SJCRH30 (cell line): ENCODE data around the gene GUK1. TPM values are rescaled to one million over a fixed set of nuclear protein-coding genes. Genes with fewer than 3 reads are reported as not detected.
"Not testable (repeated sequence)": the region's sequence is repeated elsewhere in the genome, so short reads cannot be mapped to it uniquely, and the experiment has no call there.

Experiments used
- DNase-seq, 2 experiments: peaks; one replicate each; pipeline ENCODE4 v3.0.0-alpha.2; 2015 to 2020
- H3K27ac ChIP-seq: fragments of 250-450 bp; sonication (Bioruptor Pico); 2 replicates; pipeline ENCODE4 v1.5.1; 2020; ENCODE audit warnings: mild to moderate bottlenecking, moderate library complexity
- H3K27me3 ChIP-seq: fragments of 250-450 bp; sonication (Bioruptor Pico); 2 replicates; pipeline ENCODE4 v1.5.1; 2020; ENCODE audit warnings: mild to moderate bottlenecking, moderate library complexity
- H3K36me3 ChIP-seq: fragments of 250-450 bp; sonication (Bioruptor Pico); 2 replicates; pipeline ENCODE4 v1.5.1; 2020; ENCODE audit warnings: mild to moderate bottlenecking, moderate library complexity
- H3K4me1 ChIP-seq: fragments of 250-450 bp; sonication (Bioruptor Pico); 2 replicates; pipeline ENCODE4 v1.5.1; 2020; ENCODE audit warnings: mild to moderate bottlenecking, moderate library complexity
- H3K4me3 ChIP-seq: fragments of 250-450 bp; sonication (Bioruptor Pico); 2 replicates; pipeline ENCODE4 v1.5.1; 2020; ENCODE audit warnings: mild to moderate bottlenecking, moderate library complexity
- H3K9me3 ChIP-seq: fragments of 250-450 bp; sonication (Bioruptor Pico); replicated peaks from 2 replicates; pipeline ENCODE4 v1.5.1; 2020; ENCODE audit warnings: mild to moderate bottlenecking, moderate library complexity
- total RNA-seq: library from RNA; depleted of rRNA; stranded (reverse); fragments of >200 nt; shearing (Covaris generic); gene quantifications from 2 replicates; pipeline ENCODE4 v1.2.3, GENCODE V29; 2014

The GUK1 gene
- total RNA-seq, 1 experiment from 2014 or later = 114 TPM

GRCh38 chr1:228163776-228164519, 23.9 kb downstream of the GUK1 start:
- Histone ChIP-seq H3K9me3 (no peaks in the 10 kb centered on the region), H3K4me3 (no peak overlapping the region), H3K4me1 (peaks cover 13% of the 10 kb centered on the region), H3K27ac (no peak overlapping the region), H3K27me3 (no peaks in the 10 kb centered on the region), H3K36me3 (no peaks in the 10 kb centered on the region)
- no peak for DNase-seq

DNA sequence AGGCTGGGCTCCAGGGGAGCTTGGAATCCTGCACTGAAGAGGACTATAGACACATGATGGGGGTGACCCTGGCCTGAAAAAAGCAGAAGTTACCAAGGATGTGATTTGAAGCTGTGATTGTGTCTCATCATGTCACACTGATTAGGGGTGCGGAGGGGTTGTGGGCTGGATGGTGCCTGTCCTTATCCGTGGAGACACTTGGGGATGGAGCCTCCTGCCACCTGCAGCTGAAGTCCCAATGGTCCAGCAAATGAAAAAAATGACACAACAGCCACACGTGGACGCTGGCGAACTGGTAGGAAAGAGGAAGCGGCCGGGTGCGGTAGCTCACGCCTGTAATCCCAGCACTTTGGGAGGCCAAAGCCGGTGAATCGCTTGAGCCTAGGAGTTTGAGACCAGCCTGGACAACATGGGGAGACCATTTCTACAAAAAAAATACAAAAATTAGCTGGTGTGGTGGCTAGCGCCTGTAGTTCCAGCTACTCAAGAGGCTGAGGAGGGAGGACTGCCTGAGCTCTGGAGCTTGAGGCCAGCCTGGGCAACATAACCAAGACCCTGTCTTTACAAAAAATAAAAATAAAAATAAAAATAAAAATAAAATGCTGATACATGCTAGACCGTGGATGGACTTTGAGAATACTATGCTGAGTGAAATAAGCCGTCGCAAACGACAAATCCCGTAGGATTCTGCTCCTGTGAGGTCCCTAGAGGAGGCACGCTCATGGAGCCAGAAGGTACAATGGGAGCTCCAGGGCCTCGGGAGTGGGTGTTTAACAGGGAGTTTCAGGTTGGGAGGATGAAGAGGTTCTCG, 24.7 kb downstream of the GUK1 start:
- Histone ChIP-seq H3K4me1 (peaks cover 13% of the 10 kb centered on the region), H3K4me3 (peak overlapping the region; percentile 92), H3K27me3 (no peaks in the 10 kb centered on the region), H3K9me3 (no peaks in the 10 kb centered on the region), H3K36me3 (no peaks in the 10 kb centered on the region), H3K27ac (peak overlapping the region; percentile 56)
- no peak for DNase-seq

GRCh38 chr1:228165372-228166169, 25.5 kb downstream of the GUK1 start, which contains the start of gene IBA57:
IBA57 (plus strand) TSS chr1:228165804; CDS start chr1:228165817, 13 bp downstream.
- Histone ChIP-seq H3K9me3 (no peaks in the 10 kb centered on the region), H3K4me3 (peak within 1 kb of the TSS; percentile 92), H3K36me3 (no peaks in the 10 kb centered on the region), H3K27me3 (no peaks in the 10 kb centered on the region), H3K27ac (peak within 1 kb of the TSS; percentile 79), H3K4me1 (peaks cover 13% of the 10 kb centered on the region)
- DNase-seq = peak; percentile 99 to 100

- DNase-seq = peak; percentile 54 to 62
- H3K27me3 ChIP-seq = no peaks in the 10 kb centered on the region
- H3K36me3 ChIP-seq = no peaks in the 10 kb centered on the region
Observed at GRCh38 chr1:228166170-228166936, 26.3 kb downstream of the GUK1 start.

DNA sequence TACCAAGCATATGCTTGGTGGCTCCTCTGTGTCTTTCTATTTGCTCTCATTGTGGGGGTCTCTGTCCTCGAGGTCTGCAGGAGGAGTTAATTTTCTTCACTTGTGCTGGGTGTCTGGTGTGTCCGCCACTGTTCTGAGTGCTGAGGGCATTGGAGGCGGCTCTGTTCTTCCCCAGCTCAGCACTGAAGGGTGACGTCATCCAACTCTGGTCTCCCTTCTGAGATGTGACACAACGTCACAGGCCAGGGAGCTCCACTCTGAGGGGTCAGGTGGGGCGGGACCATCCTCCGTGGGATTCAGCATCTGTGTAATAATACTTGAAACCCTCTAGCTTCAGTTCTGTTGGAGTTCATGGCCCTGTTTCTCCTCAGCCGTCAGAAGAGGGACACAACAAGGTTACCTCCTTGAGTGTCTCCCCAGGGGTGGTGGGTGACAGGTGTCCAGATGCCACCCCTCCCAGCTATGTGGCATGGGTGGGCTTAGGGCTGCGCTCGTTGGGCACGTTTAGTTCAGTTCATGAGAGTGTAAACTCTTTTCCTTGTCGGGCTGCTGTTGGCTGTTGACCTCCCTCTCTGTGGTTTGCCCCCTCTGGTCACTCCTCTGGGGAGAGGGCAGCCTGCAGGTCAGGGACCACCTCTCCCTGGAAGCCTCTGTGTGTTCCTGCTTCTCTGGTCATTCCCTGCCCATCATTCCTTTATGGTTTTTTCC, 28.6 kb downstream of the GUK1 start:
- Histone ChIP-seq H3K27ac (no peak overlapping the region), H3K9me3 (no peaks in the 10 kb centered on the region), H3K4me1 (peaks cover 4% of the 10 kb centered on the region; the same call in 1 of the 2 replicates), H3K4me3 (no peak overlapping the region), H3K27me3 (no peaks in the 10 kb centered on the region), H3K36me3 (no peaks in the 10 kb centered on the region)
- no peak for DNase-seq

More at GRCh38 chr1:228166170-228166936, 26.3 kb downstream of the GUK1 start:
- Histone ChIP-seq H3K4me3 (peak overlapping the region; percentile 92), H3K9me3 (no peaks in the 10 kb centered on the region), H3K27ac (peak overlapping the region; percentile 79), H3K4me1 (peaks cover 13% of the 10 kb centered on the region)

DNA sequence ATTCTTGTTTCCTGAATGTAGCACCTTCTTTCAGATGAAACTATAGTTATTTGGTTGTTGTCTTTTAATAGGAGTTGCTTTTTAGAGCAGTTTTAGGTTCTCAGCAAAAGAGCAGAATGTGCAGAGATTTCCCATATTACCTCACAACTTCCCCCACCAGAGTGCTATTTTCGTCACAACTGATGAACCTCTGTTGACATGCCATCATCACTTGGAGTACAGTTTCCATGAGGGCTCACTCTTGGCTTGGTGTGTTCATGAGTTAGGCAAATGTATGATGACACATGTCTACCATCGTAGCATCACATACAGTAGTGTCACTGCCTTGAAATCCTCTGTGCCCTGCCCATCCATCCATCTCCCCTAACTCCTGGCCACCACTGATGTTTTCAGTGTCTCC, 29.3 kb downstream of the GUK1 start:
- no peak overlapping the region for H3K4me3 ChIP-seq
- DNase-seq = no peak
- no peaks in the 10 kb centered on the region for H3K27me3 ChIP-seq
- H3K9me3 ChIP-seq = no peaks in the 10 kb centered on the region
- no peak overlapping the region for H3K27ac ChIP-seq
- no peaks in the 10 kb centered on the region for H3K36me3 ChIP-seq
- H3K4me1 ChIP-seq = peaks cover 4% of the 10 kb centered on the region; the same call in 1 of the 2 replicates

GRCh38 chr1:228170666-228171065, 30.6 kb downstream of the GUK1 start:
- H3K36me3 ChIP-seq = no peaks in the 10 kb centered on the region
- no peaks in the 10 kb centered on the region for H3K27me3 ChIP-seq
- no peak overlapping the region for H3K4me3 ChIP-seq
- H3K9me3 ChIP-seq = no peaks in the 10 kb centered on the region
- H3K27ac ChIP-seq = no peak overlapping the region
- H3K4me1 ChIP-seq = peaks cover 4% of the 10 kb centered on the region; the same call in 1 of the 2 replicates
- no peak for DNase-seq

DNA sequence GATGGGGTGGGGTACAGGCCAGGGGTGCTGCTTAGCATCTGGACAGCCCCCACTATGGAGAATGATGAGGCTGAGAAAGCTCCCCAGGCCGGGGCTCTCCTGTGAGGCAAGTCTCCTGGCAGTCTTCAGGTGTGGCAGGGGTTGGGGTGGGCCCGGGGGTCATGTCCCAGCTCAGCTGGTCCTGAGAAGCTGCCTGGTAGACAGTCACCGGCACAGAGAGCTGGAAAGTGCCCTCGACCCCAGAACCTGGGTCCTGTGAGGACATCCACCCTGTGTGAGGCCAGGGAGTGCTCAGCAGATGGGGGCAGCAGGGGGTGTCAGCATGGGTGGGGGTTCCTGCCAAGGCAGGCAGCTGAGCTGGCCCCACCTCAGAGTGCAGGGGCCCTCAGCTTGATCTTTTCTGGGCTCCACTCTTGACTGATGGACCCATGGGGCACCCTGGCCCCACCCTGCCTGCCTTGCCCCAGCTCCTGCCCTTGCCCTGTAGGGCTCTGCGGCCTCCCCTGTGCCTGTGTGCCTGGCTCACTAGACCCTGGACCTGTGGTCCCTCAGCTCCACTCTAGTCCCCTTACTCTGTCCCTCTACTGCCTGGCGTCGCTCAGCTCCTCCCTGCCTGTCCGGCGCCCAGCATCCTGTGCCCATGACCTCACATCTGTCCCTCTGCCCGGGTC, 31.3 kb downstream of the GUK1 start:
- no peaks in the 10 kb centered on the region for H3K27me3 ChIP-seq
- H3K36me3 ChIP-seq = no peaks in the 10 kb centered on the region
- H3K9me3 ChIP-seq = no peaks in the 10 kb centered on the region
- H3K4me1 ChIP-seq = peaks cover 4% of the 10 kb centered on the region; the same call in 1 of the 2 replicates
- no peak for DNase-seq
- no peak overlapping the region for H3K27ac ChIP-seq
- no peak overlapping the region for H3K4me3 ChIP-seq

- no peaks in the 10 kb centered on the region for H3K4me1 ChIP-seq
- no peak for DNase-seq
- no peaks in the 10 kb centered on the region for H3K36me3 ChIP-seq
- no peak overlapping the region for H3K27ac ChIP-seq
- H3K9me3 ChIP-seq = no peaks in the 10 kb centered on the region
- H3K4me3 ChIP-seq = no peak overlapping the region
- H3K27me3 ChIP-seq = no peaks in the 10 kb centered on the region
Observed at GRCh38 chr1:228172591-228173527, 32.8 kb downstream of the GUK1 start.

DNA sequence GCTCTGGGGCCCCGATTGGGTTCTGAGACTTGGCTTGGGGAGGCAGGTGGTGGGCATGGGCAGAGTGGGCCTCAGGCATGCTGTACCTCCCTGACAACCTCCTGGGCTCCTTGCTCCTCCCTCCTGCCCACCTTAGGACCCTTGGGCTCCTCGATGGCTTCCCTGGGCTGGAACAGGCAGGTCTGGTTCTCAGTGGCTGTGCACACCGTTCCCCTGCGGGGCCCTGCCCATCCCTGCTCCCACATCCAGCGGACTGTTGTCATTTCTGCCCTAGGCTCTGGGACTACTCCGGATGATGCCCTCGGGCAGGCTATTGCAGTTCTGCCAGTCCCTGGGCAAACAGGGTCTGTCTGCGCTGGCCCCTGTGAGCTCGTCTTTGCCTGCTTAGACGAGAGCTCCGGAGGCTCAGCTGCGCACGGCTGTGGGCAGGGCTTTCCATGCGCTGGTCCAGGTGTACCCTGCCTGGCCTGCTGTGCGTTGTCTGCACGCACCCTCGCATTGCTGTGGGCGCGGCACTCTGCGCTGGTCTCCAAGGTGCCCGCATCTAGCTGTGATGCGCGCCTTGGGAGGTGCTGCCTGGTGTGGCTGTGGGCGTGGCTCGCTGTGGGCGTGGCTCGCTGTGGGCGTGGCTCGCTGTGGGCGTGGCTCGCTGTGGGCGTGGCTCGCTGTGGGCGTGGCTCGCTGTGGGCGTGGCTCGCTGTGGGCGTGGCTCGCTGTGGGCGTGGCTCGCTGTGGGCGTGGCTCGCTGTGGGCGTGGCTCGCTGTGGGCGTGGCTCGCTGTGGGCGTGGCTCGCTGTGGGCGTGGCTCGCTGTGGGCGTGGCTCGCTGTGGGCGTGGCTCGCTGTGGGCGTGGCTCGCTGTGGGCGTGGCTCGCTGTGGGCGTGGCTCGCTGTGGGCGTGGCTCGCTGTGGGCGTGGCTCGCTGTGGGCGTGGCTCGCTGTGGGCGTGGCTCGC, 33.7 kb downstream of the GUK1 start:
- H3K27me3 ChIP-seq, H3K27ac ChIP-seq, H3K9me3 ChIP-seq, DNase-seq, H3K4me1 ChIP-seq, H3K36me3 ChIP-seq, H3K4me3 ChIP-seq: not testable (repeated sequence)

DNA sequence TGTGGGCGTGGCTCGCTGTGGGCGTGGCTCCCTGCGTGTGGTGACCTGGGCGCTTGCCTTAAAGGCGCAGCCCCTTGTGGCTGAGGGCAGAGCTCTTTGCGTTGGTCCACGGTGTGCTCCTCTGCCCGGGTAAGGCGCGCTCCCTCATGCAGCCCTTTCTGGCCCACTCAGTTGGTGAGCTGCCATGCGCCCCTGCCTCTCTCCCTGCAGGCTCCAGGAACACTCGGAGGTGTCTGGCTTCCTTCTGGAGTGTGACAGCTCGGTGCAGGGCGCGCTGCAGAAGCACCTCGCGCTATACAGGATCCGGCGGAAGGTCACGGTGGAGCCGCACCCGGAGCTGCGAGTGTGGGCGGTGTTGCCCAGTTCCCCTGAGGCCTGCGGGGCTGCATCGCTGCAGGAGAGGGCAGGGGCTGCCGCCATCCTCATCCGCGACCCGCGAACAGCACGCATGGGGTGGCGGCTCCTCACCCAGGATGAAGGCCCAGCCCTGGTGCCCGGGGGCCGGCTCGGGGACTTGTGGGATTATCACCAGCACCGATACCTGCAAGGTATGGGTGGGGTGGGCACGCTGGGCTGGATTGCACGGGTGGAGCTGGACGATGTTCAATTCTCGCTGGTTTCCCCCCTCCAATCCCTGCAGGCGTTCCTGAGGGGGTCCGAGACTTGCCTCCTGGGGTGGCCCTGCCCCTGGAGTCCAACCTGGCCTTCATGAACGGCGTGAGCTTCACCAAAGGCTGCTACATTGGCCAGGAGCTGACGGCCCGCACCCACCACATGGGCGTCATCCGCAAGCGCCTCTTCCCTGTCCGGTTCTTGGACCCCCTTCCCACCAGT, 34.6 kb downstream of the GUK1 start:
- H3K4me1 ChIP-seq = no peaks in the 10 kb centered on the region
- H3K27me3 ChIP-seq = no peaks in the 10 kb centered on the region
- H3K36me3 ChIP-seq = no peaks in the 10 kb centered on the region
- no peak for DNase-seq
- no peak overlapping the region for H3K4me3 ChIP-seq
- H3K9me3 ChIP-seq = no peaks in the 10 kb centered on the region
- no peak overlapping the region for H3K27ac ChIP-seq
